H1 (cell line): ENCODE data around the gene PF4V1. TPM values are rescaled to one million over a fixed set of nuclear protein-coding genes. Genes with fewer than 3 reads are reported as not detected.

Experiments used
- CTCF ChIA-PET: fragments of 300-600 bp; sonication (Branson Sonifier 250); formaldehyde crosslinking; loops from one replicate; lab custom pipeline; 2021; ENCODE audit not compliant: partially characterized antibody; lab: Charles Lee
- POLR2A ChIA-PET: fragments of 300-600 bp; sonication (Branson Sonifier 250); formaldehyde crosslinking; loops from one replicate; lab custom pipeline; 2021; ENCODE audit warnings: inconsistent platforms; ENCODE audit not compliant: partially characterized antibody; lab: Charles Lee
- DNase-seq, 2 experiments: peaks; one replicate each; pipeline versions ENCODE4 v3.0.0 to v3.0.0-alpha.2; 2010 to 2022; ENCODE audit warnings: low spot score in 2 of 2, low read depth in 1 of 2, mixed read lengths in 1 of 2
- FAIRE-seq: peaks from 2 replicates; lab custom pipeline; 2011; peaks lifted over from hg19 to GRCh38; lab: Jason Lieb, UNC
- H2AFZ ChIP-seq: 2 replicates; pipeline ENCODE4 v1.8.1; 2012; ENCODE audit warnings: low read length, inconsistent platforms
- H2AK5ac ChIP-seq: 2 replicates; pipeline ENCODE4 v1.6.1; 2013; ENCODE audit warnings: low read depth, low read length
- H2BK120ac ChIP-seq: replicated peaks from 2 replicates; pipeline ENCODE3; 2013; ENCODE audit warnings: low read depth, low read length, inconsistent platforms
- H2BK12ac ChIP-seq: 2 replicates; pipeline ENCODE4 v1.6.1; 2013; ENCODE audit warnings: low read depth, low read length
- H2BK15ac ChIP-seq: 2 replicates; pipeline ENCODE4 v1.6.1; 2013; ENCODE audit warnings: low read length
- H2BK20ac ChIP-seq: 2 replicates; pipeline ENCODE4 v1.6.1; 2013; ENCODE audit warnings: low read length
- H2BK5ac ChIP-seq: 2 replicates; pipeline ENCODE4 v1.6.1; 2013; ENCODE audit warnings: low read depth, low read length
- H3K14ac ChIP-seq: 2 replicates; pipeline ENCODE4 v1.6.1; 2013; ENCODE audit warnings: inconsistent platforms; ENCODE audit not compliant: insufficient read length
- H3K18ac ChIP-seq: 2 replicates; pipeline ENCODE4 v1.6.1; 2013; ENCODE audit warnings: low read length; ENCODE audit errors: extremely low read depth
- H3K23ac ChIP-seq: 2 replicates; pipeline ENCODE4 v1.6.1; 2013; ENCODE audit warnings: inconsistent platforms; ENCODE audit not compliant: insufficient read length
- H3K23me2 ChIP-seq: 2 replicates; pipeline ENCODE4 v1.6.1; 2013; ENCODE audit warnings: low read depth, low read length
- H3K27ac ChIP-seq: 2 replicates; pipeline ENCODE4 v1.6.1; 2011; ENCODE audit warnings: low read depth, low read length, inconsistent platforms
- H3K27me3 ChIP-seq, 4 experiments: replicated peaks in 1 of 4; 1 replicate in 1 of 4; 2 replicates in 3 of 4; pipeline versions ENCODE4 v1.6.1 to v1.8.1; 2011 to 2013; ENCODE audit warnings: low read length in 3 of 4, mild to moderate bottlenecking in 3 of 4, inconsistent platforms in 2 of 4, mixed read lengths in 2 of 4, moderate library complexity in 1 of 4; ENCODE audit not compliant: control insufficient read depth in 3 of 4, insufficient read depth in 3 of 4; ENCODE audit errors: extremely low read depth in 1 of 4
- H3K36me3 ChIP-seq, 4 experiments: 2 replicates each; pipeline versions ENCODE4 v1.6.1 to v1.8.1; 2011 to 2013; ENCODE audit warnings: mild to moderate bottlenecking in 4 of 4, low read length in 3 of 4, moderate library complexity in 2 of 4, control low read depth in 1 of 4, inconsistent platforms in 1 of 4; ENCODE audit not compliant: insufficient read depth in 4 of 4, control insufficient read depth in 2 of 4
- H3K4ac ChIP-seq: replicated peaks from 2 replicates; pipeline ENCODE3; 2013; ENCODE audit warnings: low read length, low read depth, mixed read lengths, inconsistent platforms; ENCODE audit not compliant: insufficient read length
- H3K4me1 ChIP-seq, 4 experiments: replicated peaks in 1 of 4; 1 replicate in 1 of 4; 2 replicates in 3 of 4; pipeline versions ENCODE4 v1.6.1 to v1.8.1; 2011 to 2013; ENCODE audit warnings: low read length in 3 of 4, inconsistent platforms in 2 of 4, mixed read lengths in 1 of 4; ENCODE audit not compliant: insufficient read depth in 4 of 4, control insufficient read depth in 3 of 4
- H3K4me2 ChIP-seq, 2 experiments: 2 replicates each; pipeline versions ENCODE4 v1.6.1 to v1.8.1; 2011 to 2013; ENCODE audit warnings: low read depth in 2 of 2, low read length in 2 of 2, control low read depth in 1 of 2, inconsistent platforms in 1 of 2, mild to moderate bottlenecking in 1 of 2; ENCODE audit not compliant: insufficient read depth in 1 of 2
- H3K4me3 ChIP-seq, 4 experiments: fragments of 200-600, 300-600 bp in 1 of 4; sonication (generic), shearing (Covaris generic), sonication (Bioruptor Twin) in 1 of 4; 2 replicates each; pipeline versions ENCODE4 v1.5.1 to v1.8.1; 2011 to 2016; ENCODE audit warnings: low read length in 4 of 4, low read depth in 3 of 4, control low read depth in 2 of 4, inconsistent platforms in 2 of 4, mild to moderate bottlenecking in 2 of 4, mixed read lengths in 1 of 4, moderate library complexity in 1 of 4; ENCODE audit not compliant: insufficient read depth in 2 of 4; ENCODE audit errors: extremely low read depth in 1 of 4
- H3K56ac ChIP-seq: replicated peaks from 2 replicates; pipeline ENCODE3; 2013; ENCODE audit warnings: low read depth, mild to moderate bottlenecking, mixed read lengths, low read length, inconsistent platforms; ENCODE audit not compliant: insufficient read length
- H3K79me1 ChIP-seq: 2 replicates; pipeline ENCODE4 v1.6.1; 2013; ENCODE audit warnings: low read depth, low read length, control low read depth
- H3K79me2 ChIP-seq, 2 experiments: 2 replicates each; pipeline versions ENCODE4 v1.6.1 to v1.8.1; 2012 to 2013; ENCODE audit warnings: low read length in 2 of 2, mild to moderate bottlenecking in 2 of 2, inconsistent platforms in 1 of 2; ENCODE audit not compliant: insufficient read depth in 2 of 2, control insufficient read depth in 1 of 2
- H3K9ac ChIP-seq, 4 experiments: replicated peaks in 1 of 4; 1 replicate in 1 of 4; 2 replicates in 3 of 4; pipeline versions ENCODE4 v1.6.1 to v1.8.1; 2011 to 2013; ENCODE audit warnings: low read depth in 3 of 4, low read length in 3 of 4, control low read depth in 2 of 4, mild to moderate bottlenecking in 2 of 4, moderate library complexity in 2 of 4, inconsistent platforms in 1 of 4; ENCODE audit errors: extremely low read depth in 1 of 4
- H3K9me3 ChIP-seq, 2 experiments: 2 replicates each; pipeline versions ENCODE4 v1.6.1 to v1.8.1; 2012 to 2013; ENCODE audit warnings: mild to moderate bottlenecking in 2 of 2, moderate library complexity in 2 of 2, control low read depth in 1 of 2, inconsistent platforms in 1 of 2, low read depth in 1 of 2, low read length in 1 of 2, mixed read lengths in 1 of 2; ENCODE audit not compliant: insufficient read depth in 2 of 2
- H4K20me1 ChIP-seq, 2 experiments: replicated peaks in 1 of 2; 2 replicates each; pipeline versions ENCODE3 to v1.8.1; 2011 to 2013; ENCODE audit warnings: inconsistent platforms in 2 of 2, low read length in 2 of 2, mild to moderate bottlenecking in 1 of 2; ENCODE audit not compliant: insufficient read depth in 2 of 2, control insufficient read depth in 1 of 2
- H4K5ac ChIP-seq: 2 replicates; pipeline ENCODE4 v1.6.1; 2013; ENCODE audit warnings: low read length, low read depth, mixed read lengths, inconsistent platforms; ENCODE audit not compliant: insufficient read length
- H4K8ac ChIP-seq: 2 replicates; pipeline ENCODE4 v1.8.0; 2013; ENCODE audit warnings: mild to moderate bottlenecking, moderate library complexity, low read length, inconsistent platforms; ENCODE audit not compliant: insufficient read depth; ENCODE audit errors: extremely low read depth
- H4K91ac ChIP-seq: replicated peaks from 2 replicates; pipeline ENCODE3; 2013; ENCODE audit warnings: low read length, mixed read lengths, inconsistent platforms; ENCODE audit not compliant: insufficient read length
- E2F6 ChIP-seq: IDR thresholded peaks from 2 replicates; pipeline ENCODE4 v1.6.1; 2012; ENCODE audit warnings: inconsistent platforms
- GTF2F1 ChIP-seq: IDR thresholded peaks from 2 replicates; pipeline ENCODE4 v1.6.1; 2012; ENCODE audit warnings: low read depth, low read length, improper control_type of control experiment, borderline replicate concordance
- WGBS, 2 experiments: shearing (Covaris generic) in 1 of 2; methylation state at CpG; one replicate each; pipeline versions ENCODE4 v1.1.6 to v1.1.7; 2013 to 2015; ENCODE audit warnings: low lambda C conversion rate in 2 of 2, mixed read lengths in 2 of 2, inconsistent platforms in 1 of 2, low coverage in 1 of 2, missing lambda C conversion rate in 1 of 2; ENCODE audit not compliant: insufficient replicate concordance in 2 of 2, insufficient coverage in 1 of 2, insufficient read length in 1 of 2; ENCODE audit errors: extremely low coverage in 1 of 2, missing lambda C conversion rate in 1 of 2; 5-methylcytosine and 5-hydroxymethylcytosine counted together
- polyA plus RNA-seq, 7 experiments: library from polyadenylated mRNA; depleted of rRNA in 3 of 7; stranded (reverse) in 5 of 7; unstranded in 2 of 7; fragments of >200 nt in 5 of 7; fragments of 200-250 nt in 2 of 7; gene quantifications; 1 replicate in 5 of 7; 2 replicates in 1 of 7; 4 replicates in 1 of 7; pipeline versions ENCODE4 v1.2.1 to v1.2.3, GENCODE V29; 2011 to 2013; ENCODE audit warnings: missing spikeins in 2 of 7, mixed read lengths in 2 of 7
- total RNA-seq: library from RNA; stranded (reverse); fragmentation: NEBNext Ultra II Directional; extraction: Animal tissue kit (Norgen Biotek cat#: 25700); gene quantifications from 2 replicates; pipeline ENCODE4 v1.2.1, GENCODE V29; 2021

Gene PF4V1
- total and polyA plus RNA-seq, 2 of the 8 experiments (the other 6 are each of a cell fraction or from before 2014, with no cell fraction given), result not detected

GRCh38 chr4:73841243-73841925, 11.7 kb upstream of the PF4V1 start:
- no peak overlapping the region for H3K4me2 ChIP-seq
- TF ChIP-seq GTF2F1 (no peak), E2F6 (no peak)

More at GRCh38 chr4:73841243-73841925, 11.7 kb upstream of the PF4V1 start:
- Histone ChIP-seq H4K8ac (no peak overlapping the region), H3K79me1 (no peaks in the 10 kb centered on the region), H3K9me3 (no peaks in the 10 kb centered on the region), H3K14ac (no peak overlapping the region), H2BK12ac (no peak overlapping the region), H4K5ac (no peak overlapping the region), H3K4me3 (no peak overlapping the region), H3K23me2 (peaks cover 3% of the 10 kb centered on the region; the same call in 1 of the 2 replicates), H4K20me1 (no peaks in the 10 kb centered on the region), H3K36me3 (no peaks in the 10 kb centered on the region), H2BK15ac (no peak overlapping the region), H3K27me3 (no peaks in the 10 kb centered on the region; a peak in 1 of 7 replicates), H4K91ac (no peak overlapping the region), H3K27ac (no peak overlapping the region), H3K23ac (no peak overlapping the region), H3K9ac (no peak overlapping the region), H3K79me2 (no peaks in the 10 kb centered on the region), H3K4ac (no peak overlapping the region), H3K56ac (no peak overlapping the region), H2BK20ac (no peak overlapping the region), H3K18ac (no peak overlapping the region), H3K4me1 (no peaks in the 10 kb centered on the region), H2BK5ac (no peak overlapping the region), H2AK5ac (no peak overlapping the region), H2AFZ (no peak overlapping the region), H2BK120ac (no peak overlapping the region)
- ChIA-PET POLR2A (no interaction called here), CTCF (interaction anchor here (0.6 to 2.5 kb wide), 5 partner anchors 23 to 272 kb away, joined by 4 to 9 read pairs (median 5); no protein-coding TSS in a partner anchor)
- DNase-seq, result no peak
- 82% methylated on average over 3 of the region's 4 CpGs; no CpG with 5 or more reads in 1 of the 2 experiments for WGBS, 2 experiments
- FAIRE-seq, result no peak
